HG03432 (cell line): ENCODE results near the gene TIFAB.
"Not testable (repeated sequence)": the region's sequence is repeated elsewhere in the genome, so short reads cannot be mapped to it uniquely, and the experiment has no call there.

Experiments
- ATAC-seq: cut with Tn5 transposase; IDR thresholded peaks from one replicate; pipeline ENCODE4 v1.9.1; 2021; ENCODE audit warnings: mild to moderate bottlenecking, moderate library complexity; ENCODE audit not compliant: unreplicated experiment

Gene TIFAB

GRCh38 chr5:135452321-135453030 is at the start of gene TIFAB:
Gene TIFAB, minus strand, starts transcription at chr5:135452351. Its CDS starts 2,412 bp downstream, at chr5:135449939.
- no peak for ATAC-seq

GRCh38 chr5:135498637-135498995 is 46.5 kb upstream of the TIFAB start:
- no peak for ATAC-seq

- no peak for ATAC-seq
Observed at GRCh38 chr5:135497971-135498636, 46.0 kb upstream of the TIFAB start.

GRCh38 chr5:135495531-135495930 is 43.4 kb upstream of the TIFAB start:
- not testable (repeated sequence) for ATAC-seq

- ATAC-seq = no peak
Observed at GRCh38 chr5:135494196-135494595, 42.0 kb upstream of the TIFAB start.

GRCh38 chr5:135493406-135494180 is 41.4 kb upstream of the TIFAB start:
- ATAC-seq = no peak

- ATAC-seq = no peak
Observed at GRCh38 chr5:135492319-135492626, 40.1 kb upstream of the TIFAB start.

- ATAC-seq = no peak
Observed at GRCh38 chr5:135491552-135492318, 39.6 kb upstream of the TIFAB start.

GRCh38 chr5:135491038-135491551 is 38.9 kb upstream of the TIFAB start:
- ATAC-seq = no peak

GRCh38 chr5:135490245-135491037 is 38.3 kb upstream of the TIFAB start:
- ATAC-seq = no peak

GRCh38 chr5:135489466-135490244 is 37.5 kb upstream of the TIFAB start:
- ATAC-seq = no peak

- no peak for ATAC-seq
Observed at GRCh38 chr5:135488727-135489465, 36.7 kb upstream of the TIFAB start.

- no peak for ATAC-seq
Observed at GRCh38 chr5:135487839-135488514, 35.8 kb upstream of the TIFAB start.

GRCh38 chr5:135487037-135487395 is 34.9 kb upstream of the TIFAB start:
- no peak for ATAC-seq

GRCh38 chr5:135486131-135487036 is 34.2 kb upstream of the TIFAB start:
- ATAC-seq = no peak

GRCh38 chr5:135484674-135485086 is 32.5 kb upstream of the TIFAB start:
- no peak for ATAC-seq

- no peak for ATAC-seq
Observed at GRCh38 chr5:135483254-135483653, 31.1 kb upstream of the TIFAB start.
